DMS53 (cell line): ENCODE measurements around the gene PSMD5.
A peak's percentile ranks its signal among the peaks of the same experiment; 100 is the strongest.
"Not testable (repeated sequence)": the region's sequence is repeated elsewhere in the genome, so short reads cannot be mapped to it uniquely, and the experiment has no call there.

Experiments used
- DNase-seq: peaks from one replicate; lab custom pipeline; 2025; lab: John Stamatoyannopoulos, UW

The PSMD5 gene

GRCh38 chr9:120807607-120808379, 34.9 kb downstream of the PSMD5 start:
- no peak for DNase-seq

- not testable (repeated sequence) for DNase-seq
Observed at GRCh38 chr9:120804784-120805363, 37.8 kb downstream of the PSMD5 start.

- DNase-seq: no peak
Observed at GRCh38 chr9:120801441-120801840, 41.3 kb downstream of the PSMD5 start.

DNA sequence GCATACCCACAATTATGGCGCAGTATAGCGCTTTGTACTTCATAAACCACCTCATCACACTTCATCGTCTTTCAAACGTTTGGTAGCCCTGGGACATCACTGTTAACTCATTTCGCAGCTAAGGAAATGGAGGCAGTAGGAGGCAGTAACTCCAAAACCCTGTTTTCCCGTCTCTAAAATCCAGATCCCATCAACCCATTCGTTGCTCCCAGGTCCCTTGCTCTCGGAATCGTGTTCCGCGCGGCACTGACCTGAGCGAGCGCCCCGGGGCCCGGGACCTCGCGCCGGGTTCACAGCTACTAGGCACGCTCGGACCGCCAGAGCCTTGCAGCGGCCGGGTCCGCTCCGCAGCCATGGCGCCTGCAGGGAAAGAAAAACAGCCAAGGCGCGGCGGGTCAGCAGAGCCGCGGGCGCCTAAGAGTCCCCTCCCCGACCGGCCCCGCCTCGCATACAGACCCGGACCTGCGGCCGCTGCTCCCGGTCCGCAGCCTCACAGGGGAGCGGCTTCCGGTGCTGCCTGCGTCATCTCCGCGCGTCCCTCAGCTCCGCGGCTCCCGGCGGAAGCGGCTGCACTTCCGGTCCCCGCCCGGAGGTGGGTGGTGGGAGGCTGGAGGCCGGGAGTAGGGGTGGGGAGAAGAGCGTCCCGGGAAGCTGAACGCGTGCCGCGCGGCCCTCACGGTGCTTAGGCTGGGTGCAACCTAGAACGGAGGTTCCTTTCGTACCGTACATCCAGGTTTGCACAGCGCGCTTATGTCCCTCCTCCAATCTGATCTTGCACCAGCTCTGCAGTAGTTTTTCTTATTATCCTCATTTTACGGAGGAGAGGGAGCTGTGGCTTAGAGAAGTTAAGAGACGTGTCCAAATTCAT, 49.6 kb downstream of the PSMD5 start, which contains the start of gene FBXW2:
Gene FBXW2 (minus strand): TSS at position 519 of the 868 bp plus-strand sequence. CDS start 5,158 bp downstream, outside the sequence.
- DNase-seq: peak; percentile 99

GRCh38 chr9:120791161-120791560, 51.6 kb downstream of the PSMD5 start:
- DNase-seq: no peak

DNA sequence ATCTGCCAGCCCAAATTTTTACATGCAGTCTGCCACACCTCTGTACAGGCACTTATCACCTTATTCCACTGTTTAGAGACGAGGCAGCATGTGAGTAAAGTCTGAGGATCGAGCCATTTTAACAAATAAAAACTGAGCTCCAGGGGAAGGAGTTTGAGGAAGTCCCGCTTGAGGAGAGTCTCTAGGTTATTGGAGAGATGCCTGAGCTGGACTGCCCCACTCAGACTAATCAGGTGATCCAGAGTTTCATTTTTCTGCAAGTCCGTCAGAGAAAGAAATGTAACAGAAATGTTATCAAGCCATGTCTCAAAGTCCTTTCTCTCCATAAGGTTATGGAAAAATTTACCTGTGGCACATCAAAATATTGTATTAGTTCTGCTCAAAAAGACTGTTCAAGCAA, 54.8 kb downstream of the PSMD5 start:
- no peak for DNase-seq

- DNase-seq: no peak
Observed at GRCh38 chr9:120783602-120784047, 59.1 kb downstream of the PSMD5 start.

- DNase-seq: no peak
Observed at GRCh38 chr9:120781236-120781635, 61.5 kb downstream of the PSMD5 start.

DNA sequence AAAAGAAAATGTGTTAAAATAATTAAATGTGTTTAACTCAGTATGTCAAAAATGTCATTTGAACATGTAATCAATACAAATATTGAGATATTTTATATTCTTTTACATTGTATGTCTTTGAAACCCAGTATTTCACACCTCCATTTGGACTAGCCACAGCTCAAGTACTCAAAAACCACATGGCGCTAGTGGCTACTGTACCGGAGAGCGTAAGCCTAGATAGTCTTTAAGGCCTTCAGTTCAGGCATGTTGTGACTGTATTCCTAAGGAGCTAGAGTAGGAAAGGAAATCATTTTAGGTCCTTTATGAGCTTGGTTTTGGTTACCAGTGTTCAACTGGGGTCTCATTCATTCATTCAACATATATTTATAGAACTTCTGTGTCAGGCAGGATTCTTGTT, 62.4 kb downstream of the PSMD5 start:
- DNase-seq: no peak

DNA sequence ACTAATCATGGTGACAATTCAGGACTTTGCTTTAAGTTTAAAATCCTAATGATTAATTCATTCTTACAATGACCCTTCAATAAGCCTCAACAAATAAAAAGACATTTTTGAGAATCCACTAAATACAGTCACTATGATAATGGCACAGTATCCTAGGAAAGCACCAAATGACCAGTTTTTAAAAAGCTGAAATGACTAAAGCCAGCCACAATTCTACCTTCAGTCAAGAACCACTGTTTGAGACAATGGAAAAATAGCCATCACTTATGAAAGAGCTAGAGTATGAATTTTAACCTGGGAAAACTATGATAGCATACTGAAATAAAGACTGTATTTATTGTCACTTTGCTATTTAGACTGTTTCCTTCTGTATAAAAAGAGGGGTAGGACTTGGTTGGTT, 63.5 kb downstream of the PSMD5 start:
- no peak for DNase-seq

GRCh38 chr9:120778758-120779157, 64.0 kb downstream of the PSMD5 start:
- peak; percentile 17 for DNase-seq

- no peak for DNase-seq
Observed at GRCh38 chr9:120777229-120777628, 65.5 kb downstream of the PSMD5 start.

GRCh38 chr9:120776788-120777187, 65.9 kb downstream of the PSMD5 start:
- DNase-seq: no peak

DNA sequence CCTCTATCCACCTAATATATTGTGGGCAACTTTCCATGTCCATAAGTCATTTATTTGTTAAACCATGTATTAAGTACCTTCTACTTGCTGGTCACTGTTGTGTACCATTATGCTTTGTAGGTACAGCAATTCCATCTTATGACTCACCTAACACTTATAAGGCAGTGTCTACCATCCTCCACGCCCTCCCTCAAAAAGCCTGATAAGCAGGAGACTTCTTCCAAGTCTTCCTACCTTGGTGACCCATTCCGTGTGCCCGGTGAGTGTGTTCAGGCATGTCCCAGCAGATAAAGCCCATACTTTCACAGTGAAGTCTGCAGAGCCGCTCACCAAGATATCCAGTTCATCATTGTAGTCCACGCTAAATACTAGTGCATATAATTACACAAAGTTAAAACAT, 66.9 kb downstream of the PSMD5 start:
- no peak for DNase-seq

DNA sequence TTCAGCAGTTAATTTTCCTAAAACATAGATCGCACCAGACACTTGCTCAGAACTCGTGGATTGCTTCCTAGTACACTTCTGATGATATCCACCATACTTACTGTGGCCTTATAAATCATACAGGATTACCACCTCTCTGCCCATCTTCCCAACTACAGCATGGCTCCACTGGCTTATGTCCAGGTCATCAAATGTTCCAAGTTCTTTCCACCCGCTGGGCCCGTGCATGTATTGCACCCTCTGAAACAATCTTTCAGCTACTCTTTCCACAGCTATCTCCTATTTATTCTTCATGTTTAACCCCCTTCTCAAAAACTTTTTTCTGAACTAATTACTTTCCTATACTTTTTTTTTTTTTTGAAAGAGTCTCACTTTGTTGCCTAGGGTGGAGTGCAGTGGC, 68.0 kb downstream of the PSMD5 start:
- no peak for DNase-seq

GRCh38 chr9:120773256-120773655, 69.5 kb downstream of the PSMD5 start:
- no peak for DNase-seq

GRCh38 chr9:120770931-120771330, 71.8 kb downstream of the PSMD5 start:
- DNase-seq: no peak

DNA sequence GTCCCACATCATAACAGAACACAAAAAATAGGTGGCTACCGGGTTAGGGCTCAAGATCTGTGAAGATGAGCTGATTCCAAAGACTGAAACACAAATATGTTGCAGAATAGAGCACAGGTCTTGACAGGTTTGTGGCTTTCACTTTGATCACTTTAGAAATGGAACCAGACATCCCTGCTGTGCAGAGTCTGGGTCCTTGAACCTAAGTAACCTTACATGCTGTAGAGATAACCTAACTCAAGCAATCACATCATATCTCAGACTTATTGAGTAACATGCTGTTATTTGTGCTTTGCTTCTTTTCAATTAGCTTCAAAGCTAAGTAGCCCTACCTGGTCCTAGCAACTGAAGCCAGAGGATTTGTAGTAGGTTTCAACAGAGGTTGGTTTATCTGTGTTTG, 73.8 kb downstream of the PSMD5 start:
- no peak for DNase-seq

DNA sequence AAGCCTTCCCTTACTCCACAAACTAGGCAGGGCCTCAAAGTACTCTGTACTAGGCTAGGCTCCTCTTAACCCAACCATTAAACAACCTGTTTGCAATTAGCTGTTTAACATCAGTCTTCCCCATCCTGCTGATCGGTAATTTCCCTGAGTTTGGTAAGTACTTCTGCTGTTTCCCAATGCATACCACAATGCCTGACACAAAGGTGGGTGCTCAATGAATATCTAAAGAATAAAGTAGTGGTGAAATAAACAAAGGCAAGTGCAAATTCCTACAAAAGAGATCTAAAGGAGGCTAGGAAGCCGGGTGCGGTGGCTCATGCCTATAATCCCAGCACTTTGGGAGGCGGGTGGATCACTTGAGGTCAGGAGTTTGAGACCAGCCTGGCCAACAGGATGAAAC, 74.5 kb downstream of the PSMD5 start:
- DNase-seq: no peak

DNA sequence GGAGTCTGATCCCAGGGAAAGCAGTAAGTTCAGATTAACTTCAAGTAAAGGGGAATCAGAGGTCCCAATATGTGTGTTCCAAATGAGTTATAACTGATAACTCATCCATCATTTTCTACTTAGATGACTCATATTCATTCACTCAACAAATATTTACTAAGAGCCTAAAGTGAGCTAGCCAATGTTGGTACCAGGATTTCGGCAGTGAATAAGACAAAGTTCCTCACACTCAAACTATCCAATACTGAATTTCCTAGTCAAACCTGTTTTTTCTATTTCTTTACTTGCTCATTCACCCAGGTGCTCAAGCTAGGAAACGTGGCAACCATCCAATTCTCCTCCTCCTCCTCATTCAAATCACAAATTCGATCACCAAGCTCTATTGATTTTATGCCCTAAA, 75.3 kb downstream of the PSMD5 start:
- peak; percentile 82 for DNase-seq
